Prostate gland (tissue), 2 donors: Measurements from ENCODE around the gene TACC2.

Experiments used
- POLR2A ChIP-seq: fragments of 450-650 bp; IDR thresholded peaks from one replicate; pipeline ENCODE4 v1.6.1; 2016; ENCODE audit warnings: antibody characterized with exemption, mild to moderate bottlenecking
- TF ChIP-seq, protein P1 (sequence below), 4 experiments: fragments of 200-600 bp in 2 of 4; fragments of 450-650 bp in 2 of 4; sonication (generic) in 2 of 4; IDR thresholded peaks; 1 replicate in 3 of 4; 2 replicates in 1 of 4; pipeline ENCODE4 v1.5.1; 2016 to 2019; ENCODE audit warnings: antibody characterized with exemption in 4 of 4, mild to moderate bottlenecking in 2 of 4, moderate library complexity in 2 of 4

DNA sequence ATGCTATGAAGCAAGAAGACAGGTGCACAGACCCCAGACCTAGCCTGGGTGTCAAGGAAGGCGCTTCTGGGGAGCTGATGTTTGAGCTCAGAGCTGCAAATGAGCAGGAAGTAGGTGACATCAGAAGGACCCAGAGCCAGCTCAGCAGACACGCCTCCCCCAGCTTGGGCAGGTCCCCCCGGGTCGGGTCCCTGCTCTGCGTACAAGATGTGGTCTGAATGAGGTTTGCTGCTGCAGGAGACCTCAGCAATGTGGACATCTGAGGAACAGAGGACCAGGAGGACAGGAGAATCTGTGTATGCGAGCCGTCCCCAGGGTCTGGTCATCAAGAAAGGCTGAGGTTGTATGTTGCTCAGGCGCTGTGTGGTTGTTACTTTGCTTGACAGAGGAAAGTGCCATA lies 51.8 kb downstream of the TACC2 start:
- TF ChIP-seq, protein P1, sequence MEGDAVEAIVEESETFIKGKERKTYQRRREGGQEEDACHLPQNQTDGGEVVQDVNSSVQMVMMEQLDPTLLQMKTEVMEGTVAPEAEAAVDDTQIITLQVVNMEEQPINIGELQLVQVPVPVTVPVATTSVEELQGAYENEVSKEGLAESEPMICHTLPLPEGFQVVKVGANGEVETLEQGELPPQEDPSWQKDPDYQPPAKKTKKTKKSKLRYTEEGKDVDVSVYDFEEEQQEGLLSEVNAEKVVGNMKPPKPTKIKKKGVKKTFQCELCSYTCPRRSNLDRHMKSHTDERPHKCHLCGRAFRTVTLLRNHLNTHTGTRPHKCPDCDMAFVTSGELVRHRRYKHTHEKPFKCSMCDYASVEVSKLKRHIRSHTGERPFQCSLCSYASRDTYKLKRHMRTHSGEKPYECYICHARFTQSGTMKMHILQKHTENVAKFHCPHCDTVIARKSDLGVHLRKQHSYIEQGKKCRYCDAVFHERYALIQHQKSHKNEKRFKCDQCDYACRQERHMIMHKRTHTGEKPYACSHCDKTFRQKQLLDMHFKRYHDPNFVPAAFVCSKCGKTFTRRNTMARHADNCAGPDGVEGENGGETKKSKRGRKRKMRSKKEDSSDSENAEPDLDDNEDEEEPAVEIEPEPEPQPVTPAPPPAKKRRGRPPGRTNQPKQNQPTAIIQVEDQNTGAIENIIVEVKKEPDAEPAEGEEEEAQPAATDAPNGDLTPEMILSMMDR (IDR thresholded peaks at IDR 0.05): no peak
- TF ChIP-seq POLR2A: no peak
